GM18520 (cell line): ENCODE measurements around the gene NKX1-1.
"Not testable (repeated sequence)": the region's sequence is repeated elsewhere in the genome, so short reads cannot be mapped to it uniquely, and the experiment has no call there.

ENCODE experiments used
- ATAC-seq: cut with Tn5 transposase; IDR thresholded peaks from one replicate; pipeline ENCODE4 v1.9.1; 2021; ENCODE audit not compliant: unreplicated experiment

The NKX1-1 gene

GRCh38 chr4:1375051-1375721 lies 31.1 kb downstream of the NKX1-1 start:
- no peak for ATAC-seq

GRCh38 chr4:1374706-1375045 lies 31.6 kb downstream of the NKX1-1 start:
- no peak for ATAC-seq

- ATAC-seq = no peak
Measured at GRCh38 chr4:1373892-1374705, 32.1 kb downstream of the NKX1-1 start.

- not testable (repeated sequence) for ATAC-seq
Measured at GRCh38 chr4:1372576-1372975, 33.7 kb downstream of the NKX1-1 start.

GRCh38 chr4:1371176-1372165 lies 34.8 kb downstream of the NKX1-1 start:
- ATAC-seq = no peak

- no peak for ATAC-seq
Measured at GRCh38 chr4:1370321-1371124, 35.7 kb downstream of the NKX1-1 start.

- no peak for ATAC-seq
Measured at GRCh38 chr4:1369479-1370079, 36.7 kb downstream of the NKX1-1 start.

- no peak for ATAC-seq
Measured at GRCh38 chr4:1369091-1369450, 37.2 kb downstream of the NKX1-1 start.

GRCh38 chr4:1368421-1369090 lies 37.7 kb downstream of the NKX1-1 start:
- ATAC-seq = no peak

- no peak for ATAC-seq
Measured at GRCh38 chr4:1367936-1368289, 38.3 kb downstream of the NKX1-1 start.

- no peak for ATAC-seq
Measured at GRCh38 chr4:1367230-1367935, 38.9 kb downstream of the NKX1-1 start.

GRCh38 chr4:1366371-1367229 lies 39.6 kb downstream of the NKX1-1 start:
- no peak for ATAC-seq

- ATAC-seq = no peak
Measured at GRCh38 chr4:1365271-1366178, 40.7 kb downstream of the NKX1-1 start.

GRCh38 chr4:1364748-1365147 lies 41.5 kb downstream of the NKX1-1 start:
- ATAC-seq = no peak

- no peak for ATAC-seq
Measured at GRCh38 chr4:1364217-1364616, 42.0 kb downstream of the NKX1-1 start.

- no peak for ATAC-seq
Measured at GRCh38 chr4:1363513-1363912, 42.7 kb downstream of the NKX1-1 start.

GRCh38 chr4:1362521-1362920 lies 43.7 kb downstream of the NKX1-1 start:
- no peak for ATAC-seq
